K562 (cell line): ENCODE data around the gene COMTD1. TPM values are rescaled to one million over a fixed set of nuclear protein-coding genes. Genes with fewer than 3 reads are reported as not detected.

Source experiments
- ARID4B ChIP-seq: sonication (generic); formaldehyde crosslinking; IDR thresholded peaks from 2 replicates; pipeline ENCODE4 v1.8.0; 2022; ENCODE audit warnings: mild to moderate bottlenecking, missing genetic modification reagents
- CREB3L1 ChIP-seq: fragments of 450-650 bp; IDR thresholded peaks from 2 replicates; pipeline ENCODE4 v1.6.1; 2014; ENCODE audit warnings: low read depth, mild to moderate bottlenecking, moderate library complexity, borderline replicate concordance
- ETV5 ChIP-seq: sonication (generic); formaldehyde crosslinking; IDR thresholded peaks from 2 replicates; pipeline ENCODE4 v1.4.0; 2020; ENCODE audit warnings: low read depth, mild to moderate bottlenecking, missing genetic modification reagents
- IRF1 ChIP-seq: sonication (generic); formaldehyde crosslinking; IDR thresholded peaks from 2 replicates; pipeline ENCODE4 v1.8.0; 2022; ENCODE audit warnings: missing genetic modification reagents, mild to moderate bottlenecking, borderline replicate concordance
- MNT ChIP-seq, 2 experiments: fragments of 450-650 bp; conservative IDR thresholded peaks; 2 replicates each; pipeline ENCODE4 v1.6.1; 2017; ENCODE audit warnings: mild to moderate bottlenecking in 2 of 2, moderate library complexity in 2 of 2
- MTA1 ChIP-seq: fragments of 450-650 bp; IDR thresholded peaks from 2 replicates; pipeline ENCODE4 v1.6.1; 2017; ENCODE audit warnings: borderline replicate concordance
- PHF21A ChIP-seq: fragments of 450-650 bp; IDR thresholded peaks from 2 replicates; pipeline ENCODE4 v1.6.1; 2017; ENCODE audit warnings: low read depth, borderline replicate concordance
- PHTF2 ChIP-seq: fragments of 250-450 bp; sonication (Bioruptor Pico); IDR thresholded peaks from 2 replicates; pipeline ENCODE4 v1.5.0; 2021; ENCODE audit warnings: mild to moderate bottlenecking
- SMAD4 ChIP-seq: fragments of 250-450 bp; sonication (Bioruptor Pico); conservative IDR thresholded peaks from 2 replicates; pipeline ENCODE4 v1.8.0; 2021; ENCODE audit warnings: inconsistent platforms, mild to moderate bottlenecking, moderate library complexity
- SP2 ChIP-seq: IDR thresholded peaks from 2 replicates; pipeline ENCODE4 v1.6.1; 2011; ENCODE audit warnings: mild to moderate bottlenecking, low read depth, low read length, moderate library complexity; ENCODE audit not compliant: poor library complexity, severe bottlenecking; ENCODE audit errors: extremely low read depth
- ZBTB11 ChIP-seq, 3 experiments: fragments of 200-800 bp in 1 of 3; fragments of 250-450 bp in 1 of 3; fragments of 450-650 bp in 1 of 3; sonication (Bioruptor Pico) in 1 of 3; sonication (Bioruptor generic) in 1 of 3; formaldehyde crosslinking in 1 of 3; IDR thresholded peaks; 2 replicates each; pipeline versions ENCODE4 v1.6.1 to v1.8.0; 2016 to 2022; ENCODE audit warnings: mild to moderate bottlenecking in 2 of 3, missing genetic modification characterization in 2 of 3, missing compliant biosample characterization in 1 of 3, moderate library complexity in 1 of 3
- ZNF408 ChIP-seq: fragments of 250-450 bp; sonication (Bioruptor Pico); IDR thresholded peaks from 2 replicates; pipeline ENCODE4 v1.4.0; 2020; ENCODE audit warnings: low read depth, mild to moderate bottlenecking, moderate library complexity
- polyA plus RNA-seq, 8 experiments: library from polyadenylated mRNA; depleted of rRNA in 4 of 8; stranded (reverse) in 5 of 8; unstranded in 3 of 8; fragments of >200 nt; fragmentation: Nextera tagmentation in 2 of 8; fragmentation: Illumina TruSeq in 1 of 8; extraction: Ambion mirVana in 2 of 8; extraction: Trizol in 1 of 8; gene quantifications; 2 replicates each; pipeline versions ENCODE4 v1.2.1 to v1.2.3, GENCODE V29; 2011 to 2014; ENCODE audit warnings: inconsistent platforms in 1 of 8, missing spikeins in 1 of 8
- total RNA-seq, 7 experiments: library from RNA; depleted of rRNA in 6 of 7; stranded (reverse); fragments of >200 nt in 6 of 7; fragmentation: Illumina TruSeq in 2 of 7; extraction: Trizol in 2 of 7; gene quantifications; 2 replicates each; pipeline versions ENCODE4 v1.2.1 to v1.2.3, GENCODE V29; 2011 to 2021; ENCODE audit warnings: low replicate concordance in 1 of 7

COMTD1 gene
- total and polyA plus RNA-seq, 9 of the 15 experiments (the other 6 are each of a cell fraction or from before 2014, with no cell fraction given): 0.41 to 112 (median 13.7) TPM

GRCh38 chr10:75210282-75211006 lies 25.3 kb downstream of the COMTD1 start, which contains the start of gene VDAC2 (continued):
- TF ChIP-seq ZBTB11 (CRISPR knock-in tag; IDR thresholded peaks at IDR 0.05): peak in 1 of 3 experiments; percentile 74; a peak in 3 of 6 replicates
- peak; percentile 38; the same call in 1 of the 2 replicates for TF ChIP-seq CREB3L1
- TF ChIP-seq ETV5 (CRISPR knock-in tag): peak; percentile 12; the same call in 1 of the 2 replicates
- no peak for TF ChIP-seq SP2
- no peak for TF ChIP-seq PHTF2
- no peak; the same call in 1 of the 2 replicates for TF ChIP-seq IRF1 (CRISPR knock-in tag)
- TF ChIP-seq ARID4B (CRISPR knock-in tag): peak; percentile 94
- TF ChIP-seq SMAD4 (CRISPR knock-in tag): peak; percentile 99
- no peak for TF ChIP-seq PHF21A
- TF ChIP-seq MTA1: peak; percentile 90
- no peak for TF ChIP-seq ZNF408 (CRISPR knock-in tag)
- peak; percentile 94 to 97 for TF ChIP-seq MNT (conservative IDR thresholded peaks at IDR 0.05)
